ENCODE results near the gene CCDC71.

DNA sequence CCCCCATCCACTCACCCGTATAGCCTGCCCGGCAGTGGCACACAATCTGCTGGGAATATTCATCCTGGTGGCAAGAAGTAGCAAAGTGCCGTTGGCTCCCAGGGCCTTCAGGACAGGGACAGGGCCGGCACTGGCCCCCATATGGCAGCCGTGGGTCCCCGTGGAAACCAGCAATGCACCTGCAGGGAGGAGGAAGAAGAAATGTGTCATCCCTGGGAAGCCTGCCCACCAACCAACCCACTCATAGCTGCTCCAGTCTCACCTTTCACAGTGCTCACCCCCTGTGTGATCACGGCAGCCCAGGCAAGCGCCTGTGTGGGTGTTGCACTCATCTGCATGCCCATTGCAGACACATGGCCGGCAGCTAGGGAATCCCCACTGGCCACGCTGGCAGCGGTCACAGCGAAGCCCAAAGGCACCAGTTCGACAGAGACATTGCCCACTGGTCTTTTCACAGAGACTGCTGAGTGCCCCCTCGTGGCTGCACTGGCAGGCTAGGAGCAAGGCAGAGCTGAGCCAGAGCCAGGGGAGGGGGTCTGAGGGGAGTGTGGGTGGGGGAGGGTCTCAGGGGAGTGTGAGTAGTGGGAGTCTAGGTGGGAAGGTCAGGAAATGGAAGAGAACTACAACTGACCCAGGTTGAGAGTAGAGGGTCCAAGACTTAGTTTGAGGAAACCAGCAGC, 41.0 kb downstream of the CCDC71 start:
- no peak for TF ChIP-seq POLR2A (IDR thresholded peaks at IDR 0.05)
- TF ChIP-seq, protein P1, sequence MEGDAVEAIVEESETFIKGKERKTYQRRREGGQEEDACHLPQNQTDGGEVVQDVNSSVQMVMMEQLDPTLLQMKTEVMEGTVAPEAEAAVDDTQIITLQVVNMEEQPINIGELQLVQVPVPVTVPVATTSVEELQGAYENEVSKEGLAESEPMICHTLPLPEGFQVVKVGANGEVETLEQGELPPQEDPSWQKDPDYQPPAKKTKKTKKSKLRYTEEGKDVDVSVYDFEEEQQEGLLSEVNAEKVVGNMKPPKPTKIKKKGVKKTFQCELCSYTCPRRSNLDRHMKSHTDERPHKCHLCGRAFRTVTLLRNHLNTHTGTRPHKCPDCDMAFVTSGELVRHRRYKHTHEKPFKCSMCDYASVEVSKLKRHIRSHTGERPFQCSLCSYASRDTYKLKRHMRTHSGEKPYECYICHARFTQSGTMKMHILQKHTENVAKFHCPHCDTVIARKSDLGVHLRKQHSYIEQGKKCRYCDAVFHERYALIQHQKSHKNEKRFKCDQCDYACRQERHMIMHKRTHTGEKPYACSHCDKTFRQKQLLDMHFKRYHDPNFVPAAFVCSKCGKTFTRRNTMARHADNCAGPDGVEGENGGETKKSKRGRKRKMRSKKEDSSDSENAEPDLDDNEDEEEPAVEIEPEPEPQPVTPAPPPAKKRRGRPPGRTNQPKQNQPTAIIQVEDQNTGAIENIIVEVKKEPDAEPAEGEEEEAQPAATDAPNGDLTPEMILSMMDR (IDR thresholded peaks at IDR 0.05) = no peak
